PC-3 (cell line): ENCODE results near the gene SFT2D2. TPM values are rescaled to one million over a fixed set of nuclear protein-coding genes. Genes with fewer than 3 reads are reported as not detected.

Experiments used
- ATAC-seq: fragments of 200-7000 bp; cut with Tn5 transposase; 2 replicates; pipeline ENCODE4 v1.9.1; 2020; ENCODE audit warnings: mild to moderate bottlenecking, moderate library complexity
- BruUV-seq: library from RNA; stranded (reverse); fragments of 400-500 nt; replicated peaks from 2 replicates; lab custom pipeline; 2021; lab: Mats Ljungman, UMichigan
- CTCF ChIA-PET: fragments of 300-600 bp; sonication (Branson Sonifier 250); formaldehyde crosslinking; loops from one replicate; lab custom pipeline; 2022; ENCODE audit warnings: antibody characterized with exemption; lab: Charles Lee
- POLR2A ChIA-PET: fragments of 300-600 bp; sonication (Branson Sonifier 250); formaldehyde crosslinking; loops from one replicate; lab custom pipeline; 2022; ENCODE audit warnings: antibody characterized with exemption; ENCODE audit not compliant: unreplicated experiment; lab: Charles Lee
- DNase-seq: peaks from one replicate; pipeline ENCODE4 v3.0.0-alpha.2; 2015
- H2AFZ ChIP-seq: fragments of 300-600 bp; sonication (generic); 2 replicates; pipeline ENCODE4 v1.6.0; 2016; ENCODE audit warnings: antibody characterized with exemption, low read length
- H3F3A ChIP-seq: fragments of 300-600 bp; sonication (generic); one replicate; pipeline ENCODE4 v1.6.0; 2017; ENCODE audit warnings: antibody characterized with exemption, low read length, control low read depth, mild to moderate bottlenecking; ENCODE audit not compliant: unreplicated experiment
- H3K27ac ChIP-seq: fragments of 300-600 bp; sonication (generic); 2 replicates; pipeline ENCODE4 v1.5.1; 2016; ENCODE audit warnings: mild to moderate bottlenecking, low read length
- H3K27me3 ChIP-seq: fragments of 300-600 bp; sonication (generic); 2 replicates; pipeline ENCODE4 v1.6.1; 2016; ENCODE audit warnings: low read length, mixed read lengths
- H3K36me3 ChIP-seq: fragments of 300-600 bp; sonication (generic); 2 replicates; pipeline ENCODE4 v1.6.1; 2016; ENCODE audit warnings: low read depth, mixed run types, low read length, mixed read lengths
- H3K4me1 ChIP-seq: fragments of 300-600 bp; sonication (generic); 2 replicates; pipeline ENCODE4 v1.5.1; 2016; ENCODE audit warnings: low read length; ENCODE audit not compliant: insufficient read depth
- H3K4me2 ChIP-seq: fragments of 300-600 bp; sonication (generic); 2 replicates; pipeline ENCODE4 v1.6.0; 2016; ENCODE audit warnings: low read length
- H3K4me3 ChIP-seq: fragments of 300-600 bp; sonication (generic); 2 replicates; pipeline ENCODE4 v1.5.1; 2016; ENCODE audit warnings: mild to moderate bottlenecking, low read length, mixed read lengths
- H3K79me2 ChIP-seq: fragments of 300-600 bp; sonication (generic); 2 replicates; pipeline ENCODE4 v1.6.1; 2017; ENCODE audit warnings: low read length, mixed read lengths
- H3K9ac ChIP-seq: fragments of 300-600 bp; sonication (generic); 2 replicates; pipeline ENCODE4 v1.6.0; 2016; ENCODE audit warnings: mild to moderate bottlenecking, low read length
- H3K9me2 ChIP-seq: fragments of 300-600 bp; sonication (generic); replicated peaks from 2 replicates; pipeline ENCODE4 v1.6.1; 2016; ENCODE audit warnings: mixed run types, low read length, mixed read lengths
- H3K9me3 ChIP-seq: fragments of 300-600 bp; sonication (generic); 2 replicates; pipeline ENCODE4 v1.6.1; 2016; ENCODE audit warnings: low read length, mixed read lengths
- H4K20me1 ChIP-seq: fragments of 300-600 bp; sonication (generic); 2 replicates; pipeline ENCODE4 v1.6.1; 2016; ENCODE audit warnings: low read length, mixed read lengths
- CTCF ChIP-seq: fragments of 300-600 bp; sonication (generic); conservative IDR thresholded peaks from 2 replicates; pipeline ENCODE4 v1.5.1; 2017; ENCODE audit warnings: antibody characterized with exemption, low read depth, mild to moderate bottlenecking, low read length
- EZH2 ChIP-seq: fragments of 300-600 bp; sonication (generic); IDR thresholded peaks from one replicate; pipeline ENCODE4 v1.6.1; 2017; ENCODE audit warnings: antibody characterized with exemption, mild to moderate bottlenecking, low read length; ENCODE audit not compliant: unreplicated experiment
- EZH2phosphoT487 ChIP-seq: fragments of 300-600 bp; sonication (generic); IDR thresholded peaks from 2 replicates; pipeline ENCODE4 v1.6.1; 2018; ENCODE audit warnings: mild to moderate bottlenecking, antibody characterized with exemption, low read length, borderline replicate concordance
- intact Hi-C: fragments of 100-400 bp; cut with micrococcal nuclease; formaldehyde crosslinking; loops from 2 replicates; pipeline ENCODE4 v1.9.0; 2023
- total RNA-seq: library from RNA; depleted of rRNA; stranded (reverse); fragments of >200 nt; gene quantifications from 2 replicates; pipeline ENCODE4 v1.2.3, GENCODE V29; 2014

Gene SFT2D2
- total RNA-seq, 1 experiment from 2014 or later, result 38.7 TPM

- Histone ChIP-seq H3F3A (no peaks in the 10 kb centered on the region), H3K9me2 (no peaks in the 10 kb centered on the region), H3K27ac (no peak overlapping the region), H3K36me3 (peaks cover 2% of the 10 kb centered on the region; the same call in 1 of the 2 replicates), H3K79me2 (no peaks in the 10 kb centered on the region), H3K4me3 (no peak overlapping the region), H3K4me2 (no peak overlapping the region), H4K20me1 (no peaks in the 10 kb centered on the region), H3K27me3 (no peaks in the 10 kb centered on the region), H3K9ac (no peak overlapping the region), H2AFZ (no peak overlapping the region), H3K4me1 (no peaks in the 10 kb centered on the region), H3K9me3 (no peaks in the 10 kb centered on the region)
- CTCF ChIA-PET, result no interaction called here
- TF ChIP-seq CTCF (no peak), EZH2 (no peak), EZH2phosphoT487 (no peak)
- no TSS peak for BruUV-seq
- intact Hi-C loops, result no loop called here
- DNase-seq, result no peak
- POLR2A ChIA-PET, result no interaction called here
- no peak for ATAC-seq
These were observed 15.5 kb upstream of the SFT2D2 start for GRCh38 chr1:168210312-168210711.

GRCh38 chr1:168213349-168213748 lies 12.5 kb upstream of the SFT2D2 start:
- no peaks in the 10 kb centered on the region for H3K79me2 ChIP-seq
- H3K4me3 ChIP-seq, result no peak overlapping the region
- H3K9me2 ChIP-seq, result no peaks in the 10 kb centered on the region
- no peaks in the 10 kb centered on the region for H3K9me3 ChIP-seq
- H3F3A ChIP-seq, result no peaks in the 10 kb centered on the region
- no peak for ATAC-seq
- POLR2A ChIA-PET, result no interaction called here
- H2AFZ ChIP-seq, result no peak overlapping the region
- no peaks in the 10 kb centered on the region for H4K20me1 ChIP-seq
- no TSS peak for BruUV-seq
- DNase-seq, result no peak
- no peak overlapping the region for H3K27ac ChIP-seq
- intact Hi-C loops, result no loop called here
- no peak for TF ChIP-seq EZH2
- TF ChIP-seq CTCF, result no peak
- no peak for TF ChIP-seq EZH2phosphoT487
- H3K9ac ChIP-seq, result no peak overlapping the region
- no peaks in the 10 kb centered on the region for H3K27me3 ChIP-seq
- H3K4me2 ChIP-seq, result no peak overlapping the region
- H3K36me3 ChIP-seq, result no peaks in the 10 kb centered on the region
- CTCF ChIA-PET, result no interaction called here
- no peaks in the 10 kb centered on the region for H3K4me1 ChIP-seq

- Histone ChIP-seq H3K79me2 (no peaks in the 10 kb centered on the region), H3F3A (no peaks in the 10 kb centered on the region), H3K36me3 (no peaks in the 10 kb centered on the region), H3K9ac (no peak overlapping the region), H3K4me2 (no peak overlapping the region), H3K4me1 (no peaks in the 10 kb centered on the region), H3K9me2 (no peaks in the 10 kb centered on the region), H3K27ac (no peak overlapping the region), H3K27me3 (no peaks in the 10 kb centered on the region), H4K20me1 (no peaks in the 10 kb centered on the region), H3K9me3 (no peaks in the 10 kb centered on the region), H3K4me3 (no peak overlapping the region), H2AFZ (no peak overlapping the region)
- no peak for TF ChIP-seq EZH2
- no peak for DNase-seq
- no TSS peak for BruUV-seq
- intact Hi-C loops, result no loop called here
- POLR2A ChIA-PET, result no interaction called here
- no peak for ATAC-seq
- CTCF ChIA-PET, result no interaction called here
These were observed 9.6 kb upstream of the SFT2D2 start for GRCh38 chr1:168216171-168216570.
